ENCODE data around the gene PYCR2. TPM values are rescaled to one million over a fixed set of nuclear protein-coding genes. Genes with fewer than 3 reads are reported as not detected.

PYCR2 gene
- total RNA-seq, 1 donor: 34.3 TPM

- TF ChIP-seq, protein P1, sequence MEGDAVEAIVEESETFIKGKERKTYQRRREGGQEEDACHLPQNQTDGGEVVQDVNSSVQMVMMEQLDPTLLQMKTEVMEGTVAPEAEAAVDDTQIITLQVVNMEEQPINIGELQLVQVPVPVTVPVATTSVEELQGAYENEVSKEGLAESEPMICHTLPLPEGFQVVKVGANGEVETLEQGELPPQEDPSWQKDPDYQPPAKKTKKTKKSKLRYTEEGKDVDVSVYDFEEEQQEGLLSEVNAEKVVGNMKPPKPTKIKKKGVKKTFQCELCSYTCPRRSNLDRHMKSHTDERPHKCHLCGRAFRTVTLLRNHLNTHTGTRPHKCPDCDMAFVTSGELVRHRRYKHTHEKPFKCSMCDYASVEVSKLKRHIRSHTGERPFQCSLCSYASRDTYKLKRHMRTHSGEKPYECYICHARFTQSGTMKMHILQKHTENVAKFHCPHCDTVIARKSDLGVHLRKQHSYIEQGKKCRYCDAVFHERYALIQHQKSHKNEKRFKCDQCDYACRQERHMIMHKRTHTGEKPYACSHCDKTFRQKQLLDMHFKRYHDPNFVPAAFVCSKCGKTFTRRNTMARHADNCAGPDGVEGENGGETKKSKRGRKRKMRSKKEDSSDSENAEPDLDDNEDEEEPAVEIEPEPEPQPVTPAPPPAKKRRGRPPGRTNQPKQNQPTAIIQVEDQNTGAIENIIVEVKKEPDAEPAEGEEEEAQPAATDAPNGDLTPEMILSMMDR (IDR thresholded peaks at IDR 0.05; ENCODE audit: insufficient read depth, low read length): no peak
- no peak for DNase-seq (ENCODE audit: low read depth)
- peak overlapping the region; percentile 91 for H3K4me3 ChIP-seq (ENCODE audit: low read depth, low read length)
Observed at GRCh38 chr1:225881081-225881958, 42.7 kb downstream of the PYCR2 start.

- peak overlapping the region; percentile 91 for H3K4me3 ChIP-seq (ENCODE audit: low read depth, low read length)
Observed at GRCh38 chr1:225880636-225881035, 43.4 kb downstream of the PYCR2 start.

GRCh38 chr1:225880222-225880588 is 43.8 kb downstream of the PYCR2 start:
- no peak overlapping the region for H3K4me3 ChIP-seq (ENCODE audit: low read depth, low read length)
- DNase-seq (ENCODE audit: low read depth): no peak
- TF ChIP-seq, protein P1 (IDR thresholded peaks at IDR 0.05; ENCODE audit: insufficient read depth, low read length): no peak

More at GRCh38 chr1:225880636-225881035, 43.4 kb downstream of the PYCR2 start:
- TF ChIP-seq, protein P1 (IDR thresholded peaks at IDR 0.05; ENCODE audit: insufficient read depth, low read length): no peak
- DNase-seq (ENCODE audit: low read depth): no peak

DNA sequence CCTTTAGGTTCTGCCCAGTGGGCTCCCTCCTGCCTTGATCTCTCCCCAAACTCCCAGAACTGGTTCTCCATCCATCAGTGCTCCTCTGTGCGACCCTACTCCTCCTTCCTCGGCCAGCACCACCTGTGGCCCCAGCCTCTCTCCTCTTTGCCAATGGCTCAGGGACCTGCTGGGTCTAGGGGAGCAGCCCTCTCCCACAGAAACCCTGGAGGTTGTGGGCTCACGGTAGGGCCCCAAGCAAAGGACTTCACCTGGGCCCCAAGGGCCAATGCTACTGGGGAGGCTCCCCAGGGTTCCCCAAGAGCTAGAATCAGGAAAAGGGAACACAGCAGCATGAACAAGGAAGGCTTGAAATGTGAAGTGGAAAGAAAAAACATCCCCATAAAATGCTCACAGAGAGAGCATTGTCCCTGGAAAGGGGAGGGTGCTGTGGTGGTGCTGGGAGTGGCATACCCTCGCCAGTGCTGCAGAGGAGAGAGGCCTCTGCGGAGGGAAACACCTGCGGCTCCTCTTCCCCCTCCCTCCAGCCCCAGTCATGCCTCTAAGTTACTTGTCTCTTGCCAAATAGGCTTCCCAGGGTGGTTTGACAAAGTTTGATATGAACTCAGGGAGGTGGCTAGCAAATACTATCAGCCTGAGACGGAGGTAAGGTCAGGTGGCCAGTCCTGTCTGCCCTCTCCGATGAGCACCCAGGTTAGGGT is 44.4 kb downstream of the PYCR2 start:
- H3K4me3 ChIP-seq (ENCODE audit: low read depth, low read length): no peak overlapping the region
- TF ChIP-seq, protein P1 (IDR thresholded peaks at IDR 0.05; ENCODE audit: insufficient read depth, low read length): no peak
- DNase-seq (ENCODE audit: low read depth): no peak

DNA sequence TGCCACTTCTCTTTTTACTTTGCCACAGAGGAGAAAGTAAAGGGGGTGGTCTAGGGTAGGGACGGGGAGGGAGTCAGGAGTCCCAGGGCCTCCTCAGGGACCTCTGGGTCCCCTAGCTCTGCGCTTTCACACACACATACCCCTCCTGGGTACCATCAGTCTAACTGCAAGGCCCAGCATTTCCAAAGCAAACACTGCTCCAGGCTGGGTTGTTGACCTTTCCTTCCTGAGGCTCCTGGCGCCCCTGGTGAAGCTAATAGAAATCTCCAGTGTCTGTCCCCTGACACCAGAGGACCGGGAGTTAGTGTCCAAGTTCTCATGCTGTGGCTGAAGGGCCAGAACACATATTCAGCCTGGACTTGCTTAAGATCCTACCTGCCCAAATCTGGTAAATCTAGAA is 45.8 kb downstream of the PYCR2 start:
- no peak overlapping the region for H3K4me3 ChIP-seq (ENCODE audit: low read depth, low read length)
- DNase-seq (ENCODE audit: low read depth): no peak
- TF ChIP-seq, protein P1 (IDR thresholded peaks at IDR 0.05; ENCODE audit: insufficient read depth, low read length): no peak

GRCh38 chr1:225877580-225877979 is 46.5 kb downstream of the PYCR2 start:
- DNase-seq (ENCODE audit: low read depth): peak; percentile 55
- TF ChIP-seq, protein P1 (IDR thresholded peaks at IDR 0.05; ENCODE audit: insufficient read depth, low read length): peak; percentile 52
- H3K4me3 ChIP-seq (ENCODE audit: low read depth, low read length): no peak overlapping the region

Measured in fibroblast of the aortic adventitia (primary cell).